AG09309 (cell line): ENCODE results near the gene EHBP1L1.

Source experiments
- DNase-seq: peaks from one replicate; pipeline ENCODE4 v3.0.0-alpha.2; 2010; ENCODE audit warnings: low read depth
- H3K4me3 ChIP-seq: 2 replicates; pipeline ENCODE4 v1.5.1; 2011; ENCODE audit warnings: mild to moderate bottlenecking, low read depth, low read length, moderate library complexity; ENCODE audit not compliant: control insufficient read depth
- TF ChIP-seq, protein P1 (sequence below): IDR thresholded peaks from 2 replicates; pipeline ENCODE4 v1.5.1; 2011; ENCODE audit warnings: mild to moderate bottlenecking, low read depth, low read length, inconsistent platforms; ENCODE audit not compliant: insufficient read depth, control insufficient read depth; ENCODE audit errors: missing control alignments

The EHBP1L1 gene

DNA sequence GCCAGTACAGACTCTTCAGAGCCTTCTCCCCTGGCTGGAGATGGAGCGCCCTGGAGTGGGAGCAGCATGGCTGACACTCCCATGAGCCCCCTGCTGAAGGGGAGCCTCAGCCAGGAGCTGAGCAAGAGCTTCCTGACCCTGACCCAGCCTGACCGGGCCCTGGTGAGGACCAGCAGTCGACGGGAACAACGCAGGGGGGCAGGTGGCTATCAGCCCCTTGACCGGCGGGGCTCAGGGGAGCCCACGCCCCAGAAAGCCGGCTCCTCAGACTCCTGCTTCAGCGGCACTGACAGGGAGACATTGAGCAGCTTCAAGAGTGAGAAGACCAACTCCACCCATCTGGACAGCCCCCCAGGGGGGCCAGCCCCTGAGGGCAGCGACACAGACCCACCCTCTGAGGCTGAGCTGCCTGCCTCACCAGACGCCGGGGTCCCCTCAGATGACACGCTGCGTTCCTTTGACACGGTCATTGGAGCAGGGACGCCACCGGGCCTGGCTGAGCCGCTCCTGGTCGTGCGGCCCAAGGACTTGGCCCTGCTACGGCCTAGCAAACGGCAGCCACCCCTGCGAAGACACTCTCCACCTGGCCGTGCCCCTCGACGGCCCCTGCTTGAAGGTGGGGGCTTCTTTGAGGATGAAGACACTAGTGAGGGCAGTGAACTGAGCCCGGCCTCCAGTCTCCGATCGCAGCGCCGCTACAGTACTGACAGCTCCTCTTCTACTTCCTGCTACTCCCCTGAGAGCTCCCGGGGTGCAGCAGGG is 42.3 kb downstream of the EHBP1L1 start:
- DNase-seq = no peak
- TF ChIP-seq, protein P1, sequence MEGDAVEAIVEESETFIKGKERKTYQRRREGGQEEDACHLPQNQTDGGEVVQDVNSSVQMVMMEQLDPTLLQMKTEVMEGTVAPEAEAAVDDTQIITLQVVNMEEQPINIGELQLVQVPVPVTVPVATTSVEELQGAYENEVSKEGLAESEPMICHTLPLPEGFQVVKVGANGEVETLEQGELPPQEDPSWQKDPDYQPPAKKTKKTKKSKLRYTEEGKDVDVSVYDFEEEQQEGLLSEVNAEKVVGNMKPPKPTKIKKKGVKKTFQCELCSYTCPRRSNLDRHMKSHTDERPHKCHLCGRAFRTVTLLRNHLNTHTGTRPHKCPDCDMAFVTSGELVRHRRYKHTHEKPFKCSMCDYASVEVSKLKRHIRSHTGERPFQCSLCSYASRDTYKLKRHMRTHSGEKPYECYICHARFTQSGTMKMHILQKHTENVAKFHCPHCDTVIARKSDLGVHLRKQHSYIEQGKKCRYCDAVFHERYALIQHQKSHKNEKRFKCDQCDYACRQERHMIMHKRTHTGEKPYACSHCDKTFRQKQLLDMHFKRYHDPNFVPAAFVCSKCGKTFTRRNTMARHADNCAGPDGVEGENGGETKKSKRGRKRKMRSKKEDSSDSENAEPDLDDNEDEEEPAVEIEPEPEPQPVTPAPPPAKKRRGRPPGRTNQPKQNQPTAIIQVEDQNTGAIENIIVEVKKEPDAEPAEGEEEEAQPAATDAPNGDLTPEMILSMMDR = no peak
- H3K4me3 ChIP-seq = no peak overlapping the region

DNA sequence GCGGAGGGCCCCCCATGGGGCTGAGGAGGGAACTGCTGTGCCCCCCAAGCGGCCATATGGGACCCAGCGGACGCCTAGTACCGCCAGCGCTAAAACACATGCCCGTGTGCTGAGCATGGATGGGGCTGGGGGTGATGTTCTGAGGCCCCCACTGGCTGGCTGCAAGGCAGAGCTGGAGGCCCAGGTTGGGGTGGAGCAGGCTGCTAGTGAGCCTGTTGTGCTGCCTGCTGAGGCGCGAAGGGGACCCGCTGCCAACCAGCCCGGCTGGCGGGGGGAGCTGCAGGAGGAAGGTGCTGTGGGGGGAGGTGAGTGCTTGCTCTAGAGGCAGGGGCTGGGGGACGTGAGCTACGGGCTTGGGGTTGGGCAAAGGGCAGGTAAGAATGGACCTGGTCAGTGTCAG is 42.9 kb downstream of the EHBP1L1 start:
- no peak for DNase-seq
- H3K4me3 ChIP-seq = no peak overlapping the region
- TF ChIP-seq, protein P1 = no peak

DNA sequence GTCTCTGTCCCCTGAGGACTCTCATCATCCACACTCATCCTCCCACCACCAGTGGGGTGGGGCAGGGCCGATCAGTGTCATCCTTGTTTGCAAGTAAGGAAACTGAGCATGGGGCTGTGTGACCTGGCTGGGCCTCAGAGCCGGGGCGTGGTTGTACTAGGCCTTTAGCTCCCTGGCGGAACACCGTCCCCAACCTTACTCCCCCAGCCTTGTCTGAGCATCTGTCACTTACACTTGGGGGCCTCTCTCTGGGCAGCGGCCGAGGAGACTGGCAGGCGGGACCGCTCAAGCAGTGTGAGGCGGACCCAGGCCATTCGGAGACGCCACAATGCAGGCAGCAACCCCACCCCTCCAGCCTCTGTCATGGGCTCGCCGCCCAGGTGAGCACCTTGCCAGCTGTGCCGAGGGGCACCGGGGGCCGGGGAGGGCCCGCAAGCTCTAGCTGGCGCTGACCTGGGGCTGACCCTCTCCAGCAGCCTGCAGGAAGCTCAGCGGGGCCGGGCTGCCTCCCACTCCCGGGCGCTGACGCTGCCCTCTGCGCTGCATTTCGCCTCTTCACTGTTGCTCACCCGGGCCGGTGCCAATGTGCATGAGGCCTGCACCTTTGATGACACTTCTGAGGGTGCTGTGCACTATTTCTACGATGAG is 43.6 kb downstream of the EHBP1L1 start:
- TF ChIP-seq, protein P1 = no peak
- no peak for DNase-seq

DNA sequence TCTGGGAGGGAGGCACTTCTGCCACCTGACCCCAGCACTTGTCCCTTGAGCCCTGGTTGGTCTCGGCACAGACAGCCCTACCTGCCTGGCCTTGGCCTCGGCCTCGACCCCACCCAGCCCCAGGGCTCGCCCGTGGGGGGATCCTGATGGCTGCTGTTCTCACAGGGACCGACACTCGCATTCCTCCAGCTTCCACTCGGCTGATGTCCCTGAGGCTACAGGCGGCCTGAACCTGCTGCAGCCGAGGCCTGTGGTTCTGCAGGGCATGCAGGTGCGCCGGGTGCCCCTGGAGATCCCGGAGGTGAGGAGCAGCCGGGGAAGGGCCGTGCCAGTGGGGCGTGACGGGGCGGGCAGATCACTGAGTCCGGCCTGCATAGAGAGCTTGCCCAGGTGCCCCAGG is 44.8 kb downstream of the EHBP1L1 start:
- H3K4me3 ChIP-seq = no peak overlapping the region
- TF ChIP-seq, protein P1 = no peak
- DNase-seq = no peak

More for the DNA sequence above, 43.6 kb downstream of the EHBP1L1 start:
- no peak overlapping the region for H3K4me3 ChIP-seq

DNA sequence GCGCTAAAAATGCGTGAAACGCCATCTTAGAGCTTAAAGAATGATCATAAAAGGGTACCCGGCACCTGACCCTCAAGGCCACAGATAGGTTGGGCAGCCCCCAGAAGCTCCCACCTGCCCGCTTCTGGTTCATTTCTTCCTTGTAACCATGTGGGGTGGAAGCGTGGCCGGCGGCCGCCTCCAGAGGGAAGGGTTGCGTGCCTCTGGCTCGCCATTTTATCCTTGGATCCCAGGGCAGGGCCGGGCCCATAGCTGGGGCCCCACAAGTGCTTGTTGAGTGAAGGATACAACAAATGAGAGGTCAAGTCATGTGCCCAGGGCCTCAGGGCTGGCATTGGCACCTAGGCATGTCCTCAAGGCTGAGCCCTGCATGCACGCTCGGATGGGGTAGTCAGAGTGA is 45.6 kb downstream of the EHBP1L1 start:
- no peak overlapping the region for H3K4me3 ChIP-seq
- TF ChIP-seq, protein P1 = no peak
- DNase-seq = no peak

DNA sequence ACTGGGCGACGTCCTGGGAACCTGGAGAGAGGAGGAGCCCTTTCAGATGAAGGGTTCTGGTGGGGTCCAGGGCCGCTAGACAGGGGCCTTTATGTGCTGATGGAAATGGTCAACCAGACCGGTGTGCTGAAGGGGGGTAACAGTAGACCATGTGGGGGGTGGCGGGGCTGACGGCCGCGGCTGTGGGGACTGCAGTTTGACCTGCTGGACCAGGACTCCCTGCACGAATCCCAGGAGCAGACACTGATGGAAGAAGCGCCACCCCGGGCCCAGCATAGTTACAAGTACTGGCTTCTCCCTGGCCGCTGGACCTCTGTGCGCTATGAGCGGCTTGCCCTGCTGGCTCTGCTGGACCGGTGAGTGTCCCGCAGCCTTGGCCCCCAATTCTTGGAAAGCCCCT is 46.2 kb downstream of the EHBP1L1 start:
- no peak overlapping the region for H3K4me3 ChIP-seq
- DNase-seq = no peak
- TF ChIP-seq, protein P1 = no peak

DNA sequence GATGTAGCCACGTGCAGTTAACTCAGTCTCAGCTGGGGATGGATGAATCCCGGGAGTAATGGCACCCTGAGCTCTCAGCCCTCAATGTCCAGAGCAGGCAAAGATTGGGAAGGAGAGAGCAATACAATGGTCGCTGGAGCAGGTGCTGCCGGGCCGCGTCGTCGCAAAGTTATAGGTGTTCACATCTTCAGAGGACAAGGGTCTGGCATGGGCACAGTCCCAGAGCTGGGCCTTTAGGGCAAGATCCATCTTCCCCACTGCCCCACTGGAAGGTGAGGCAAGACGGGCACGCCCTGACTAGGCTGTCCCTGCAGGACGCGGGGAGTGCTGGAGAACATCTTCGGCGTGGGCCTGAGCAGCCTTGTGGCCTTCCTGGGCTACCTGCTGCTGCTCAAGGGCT is 47.3 kb downstream of the EHBP1L1 start:
- no peak for DNase-seq
- no peak overlapping the region for H3K4me3 ChIP-seq
- TF ChIP-seq, protein P1 = no peak
